PC-3 (cell line): ENCODE measurements around the gene GPC6.

ENCODE experiments used
- EZH2 ChIP-seq: fragments of 300-600 bp; sonication (generic); IDR thresholded peaks from one replicate; pipeline ENCODE4 v1.6.1; 2017; ENCODE audit warnings: antibody characterized with exemption, mild to moderate bottlenecking, low read length; ENCODE audit not compliant: unreplicated experiment
- EZH2phosphoT487 ChIP-seq: fragments of 300-600 bp; sonication (generic); IDR thresholded peaks from 2 replicates; pipeline ENCODE4 v1.6.1; 2018; ENCODE audit warnings: mild to moderate bottlenecking, antibody characterized with exemption, low read length, borderline replicate concordance
- TF ChIP-seq, protein P1 (sequence below): fragments of 300-600 bp; sonication (generic); conservative IDR thresholded peaks from 2 replicates; pipeline ENCODE4 v1.5.1; 2017; ENCODE audit warnings: antibody characterized with exemption, low read depth, mild to moderate bottlenecking, low read length

DNA sequence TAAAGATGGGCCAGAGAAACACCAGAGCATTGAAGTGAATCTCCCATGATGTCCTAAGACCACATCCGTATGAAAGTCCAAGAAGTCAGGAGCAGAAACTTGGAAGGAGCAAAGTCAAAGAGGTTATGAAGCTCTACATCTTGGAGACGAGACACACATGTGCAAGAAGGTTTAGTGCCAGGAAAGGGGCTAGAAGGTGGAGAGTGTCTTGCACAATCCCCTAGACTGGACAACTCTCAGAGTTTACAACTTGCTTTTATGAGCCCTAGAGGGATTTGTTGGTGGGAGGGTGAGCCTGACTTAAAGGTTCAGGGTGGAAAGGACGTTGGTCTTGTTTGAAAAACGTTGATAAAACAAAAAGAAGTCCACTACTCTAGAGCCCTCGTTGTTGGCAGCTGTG is 150.6 kb downstream of the GPC6 start:
- TF ChIP-seq EZH2phosphoT487 (no peak), EZH2 (no peak)
- TF ChIP-seq, protein P1, sequence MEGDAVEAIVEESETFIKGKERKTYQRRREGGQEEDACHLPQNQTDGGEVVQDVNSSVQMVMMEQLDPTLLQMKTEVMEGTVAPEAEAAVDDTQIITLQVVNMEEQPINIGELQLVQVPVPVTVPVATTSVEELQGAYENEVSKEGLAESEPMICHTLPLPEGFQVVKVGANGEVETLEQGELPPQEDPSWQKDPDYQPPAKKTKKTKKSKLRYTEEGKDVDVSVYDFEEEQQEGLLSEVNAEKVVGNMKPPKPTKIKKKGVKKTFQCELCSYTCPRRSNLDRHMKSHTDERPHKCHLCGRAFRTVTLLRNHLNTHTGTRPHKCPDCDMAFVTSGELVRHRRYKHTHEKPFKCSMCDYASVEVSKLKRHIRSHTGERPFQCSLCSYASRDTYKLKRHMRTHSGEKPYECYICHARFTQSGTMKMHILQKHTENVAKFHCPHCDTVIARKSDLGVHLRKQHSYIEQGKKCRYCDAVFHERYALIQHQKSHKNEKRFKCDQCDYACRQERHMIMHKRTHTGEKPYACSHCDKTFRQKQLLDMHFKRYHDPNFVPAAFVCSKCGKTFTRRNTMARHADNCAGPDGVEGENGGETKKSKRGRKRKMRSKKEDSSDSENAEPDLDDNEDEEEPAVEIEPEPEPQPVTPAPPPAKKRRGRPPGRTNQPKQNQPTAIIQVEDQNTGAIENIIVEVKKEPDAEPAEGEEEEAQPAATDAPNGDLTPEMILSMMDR, result no peak
